ENCODE measurements around the gene NAV2. TPM values are rescaled to one million over a fixed set of nuclear protein-coding genes. Genes with fewer than 3 reads are reported as not detected.

The NAV2 gene
- total RNA-seq, 1 experiment from 2014 or later = 22.7 TPM

DNA sequence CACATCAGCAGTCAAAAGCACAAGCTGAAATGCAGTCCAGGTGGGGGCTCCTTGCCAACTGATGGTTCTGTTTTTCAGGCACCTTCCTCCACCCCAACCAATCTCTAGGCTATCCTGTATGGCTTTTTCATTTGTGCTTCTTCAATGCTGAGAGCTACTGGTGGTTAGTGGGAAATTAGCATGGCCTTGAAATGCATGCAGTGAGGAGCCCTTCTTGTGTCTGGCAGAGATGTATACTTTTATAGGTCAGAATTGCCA is 167.4 kb downstream of the NAV2 start:
- ChIA-PET CTCF (no interaction called here), POLR2A (interaction anchor here (0.6 kb wide), 1 partner anchor 155 kb away, joined by 3 read pairs; no protein-coding TSS in a partner anchor)
- BruUV-seq (replicated peaks) = no TSS peak
- Histone ChIP-seq H3K36me3 (ENCODE audit: control insufficient read depth, insufficient read depth, low read length) (no peaks in the 10 kb centered on the region), H3K9me3 (ENCODE audit: control insufficient read depth, insufficient read depth, low read depth, low read length) (no peaks in the 10 kb centered on the region), H3K4me1 (ENCODE audit: control insufficient read depth, insufficient read depth, low read length) (no peaks in the 10 kb centered on the region), H3K27ac (ENCODE audit: low read length) (no peak overlapping the region), H3K27me3 (ENCODE audit: control insufficient read depth, insufficient read depth, low read length) (no peaks in the 10 kb centered on the region), H3K4me3 (ENCODE audit: low read depth in 2 of 2, low read length in 2 of 2) (no peak overlapping the region)
- TF ChIP-seq, protein P1, sequence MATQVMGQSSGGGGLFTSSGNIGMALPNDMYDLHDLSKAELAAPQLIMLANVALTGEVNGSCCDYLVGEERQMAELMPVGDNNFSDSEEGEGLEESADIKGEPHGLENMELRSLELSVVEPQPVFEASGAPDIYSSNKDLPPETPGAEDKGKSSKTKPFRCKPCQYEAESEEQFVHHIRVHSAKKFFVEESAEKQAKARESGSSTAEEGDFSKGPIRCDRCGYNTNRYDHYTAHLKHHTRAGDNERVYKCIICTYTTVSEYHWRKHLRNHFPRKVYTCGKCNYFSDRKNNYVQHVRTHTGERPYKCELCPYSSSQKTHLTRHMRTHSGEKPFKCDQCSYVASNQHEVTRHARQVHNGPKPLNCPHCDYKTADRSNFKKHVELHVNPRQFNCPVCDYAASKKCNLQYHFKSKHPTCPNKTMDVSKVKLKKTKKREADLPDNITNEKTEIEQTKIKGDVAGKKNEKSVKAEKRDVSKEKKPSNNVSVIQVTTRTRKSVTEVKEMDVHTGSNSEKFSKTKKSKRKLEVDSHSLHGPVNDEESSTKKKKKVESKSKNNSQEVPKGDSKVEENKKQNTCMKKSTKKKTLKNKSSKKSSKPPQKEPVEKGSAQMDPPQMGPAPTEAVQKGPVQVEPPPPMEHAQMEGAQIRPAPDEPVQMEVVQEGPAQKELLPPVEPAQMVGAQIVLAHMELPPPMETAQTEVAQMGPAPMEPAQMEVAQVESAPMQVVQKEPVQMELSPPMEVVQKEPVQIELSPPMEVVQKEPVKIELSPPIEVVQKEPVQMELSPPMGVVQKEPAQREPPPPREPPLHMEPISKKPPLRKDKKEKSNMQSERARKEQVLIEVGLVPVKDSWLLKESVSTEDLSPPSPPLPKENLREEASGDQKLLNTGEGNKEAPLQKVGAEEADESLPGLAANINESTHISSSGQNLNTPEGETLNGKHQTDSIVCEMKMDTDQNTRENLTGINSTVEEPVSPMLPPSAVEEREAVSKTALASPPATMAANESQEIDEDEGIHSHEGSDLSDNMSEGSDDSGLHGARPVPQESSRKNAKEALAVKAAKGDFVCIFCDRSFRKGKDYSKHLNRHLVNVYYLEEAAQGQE (IDR thresholded peaks at IDR 0.05; ENCODE audit: insufficient read depth in 1 of 2, low read depth in 2 of 2, low read length in 1 of 2) = no peak
- TF ChIP-seq POLR2AphosphoS5 (IDR thresholded peaks at IDR 0.05; ENCODE audit: low read depth, low read length) = no peak
- no peak for TF ChIP-seq TCF7L2 (IDR thresholded peaks at IDR 0.05; ENCODE audit: low read depth, low read length)
- no peak for TF ChIP-seq SIN3A (IDR thresholded peaks at IDR 0.05; ENCODE audit: borderline replicate concordance, insufficient read depth, low read depth, low read length)
- TF ChIP-seq, protein P2, sequence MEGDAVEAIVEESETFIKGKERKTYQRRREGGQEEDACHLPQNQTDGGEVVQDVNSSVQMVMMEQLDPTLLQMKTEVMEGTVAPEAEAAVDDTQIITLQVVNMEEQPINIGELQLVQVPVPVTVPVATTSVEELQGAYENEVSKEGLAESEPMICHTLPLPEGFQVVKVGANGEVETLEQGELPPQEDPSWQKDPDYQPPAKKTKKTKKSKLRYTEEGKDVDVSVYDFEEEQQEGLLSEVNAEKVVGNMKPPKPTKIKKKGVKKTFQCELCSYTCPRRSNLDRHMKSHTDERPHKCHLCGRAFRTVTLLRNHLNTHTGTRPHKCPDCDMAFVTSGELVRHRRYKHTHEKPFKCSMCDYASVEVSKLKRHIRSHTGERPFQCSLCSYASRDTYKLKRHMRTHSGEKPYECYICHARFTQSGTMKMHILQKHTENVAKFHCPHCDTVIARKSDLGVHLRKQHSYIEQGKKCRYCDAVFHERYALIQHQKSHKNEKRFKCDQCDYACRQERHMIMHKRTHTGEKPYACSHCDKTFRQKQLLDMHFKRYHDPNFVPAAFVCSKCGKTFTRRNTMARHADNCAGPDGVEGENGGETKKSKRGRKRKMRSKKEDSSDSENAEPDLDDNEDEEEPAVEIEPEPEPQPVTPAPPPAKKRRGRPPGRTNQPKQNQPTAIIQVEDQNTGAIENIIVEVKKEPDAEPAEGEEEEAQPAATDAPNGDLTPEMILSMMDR (IDR thresholded peaks at IDR 0.05) = no peak
- no peak for DNase-seq (ENCODE audit: low read depth, low spot score)
- in situ Hi-C loops (cut with HindIII; ENCODE audit: low pct_unique_long_range_greater_than_20kb, low sequenced_read_pairs) (no loop called here), intact Hi-C loops (cut with micrococcal nuclease; ENCODE audit: unreplicated experiment) (no loop called here)
- ATAC-seq = no peak

DNA sequence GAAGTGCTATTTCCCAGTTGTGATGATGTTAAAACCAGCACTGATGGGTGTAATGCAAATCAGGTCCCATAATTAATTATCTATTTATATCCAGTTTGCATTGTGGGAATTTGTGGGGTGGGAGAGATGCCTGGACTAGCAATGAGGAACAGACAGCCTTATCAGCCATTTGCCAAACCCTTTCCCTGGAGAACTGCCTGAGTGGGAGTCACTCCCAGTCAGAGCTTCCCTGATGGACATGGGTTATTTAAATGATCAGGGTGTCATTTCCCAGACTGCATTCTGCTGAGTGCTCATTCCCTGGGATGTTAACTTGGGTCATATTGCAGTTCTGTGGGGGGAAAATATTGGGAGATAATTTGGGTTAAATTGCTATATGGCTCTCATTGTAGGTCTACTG is 168.5 kb downstream of the NAV2 start:
- DNase-seq (ENCODE audit: low read depth, low spot score) (no peak), ATAC-seq (no peak)
- H3K4me1 ChIP-seq (ENCODE audit: control insufficient read depth, insufficient read depth, low read length) = no peaks in the 10 kb centered on the region
- ChIA-PET POLR2A (no interaction called here), CTCF (no interaction called here)
- no peak overlapping the region for H3K4me3 ChIP-seq (ENCODE audit: low read depth in 2 of 2, low read length in 2 of 2)
- no peak overlapping the region for H3K27ac ChIP-seq (ENCODE audit: low read length)
- TF ChIP-seq, protein P1 (IDR thresholded peaks at IDR 0.05; ENCODE audit: insufficient read depth in 1 of 2, low read depth in 2 of 2, low read length in 1 of 2) = no peak
- TF ChIP-seq TCF7L2 (IDR thresholded peaks at IDR 0.05; ENCODE audit: low read depth, low read length) (no peak), POLR2AphosphoS5 (IDR thresholded peaks at IDR 0.05; ENCODE audit: low read depth, low read length) (no peak)
- TF ChIP-seq, protein P2 (IDR thresholded peaks at IDR 0.05) = no peak
- H3K36me3 ChIP-seq (ENCODE audit: control insufficient read depth, insufficient read depth, low read length) = no peaks in the 10 kb centered on the region
- H3K9me3 ChIP-seq (ENCODE audit: control insufficient read depth, insufficient read depth, low read depth, low read length) = no peaks in the 10 kb centered on the region
- intact Hi-C loops (cut with micrococcal nuclease; ENCODE audit: unreplicated experiment) = no loop called here
- no TSS peak for BruUV-seq (replicated peaks)
- H3K27me3 ChIP-seq (ENCODE audit: control insufficient read depth, insufficient read depth, low read length) = no peaks in the 10 kb centered on the region
- in situ Hi-C loops (cut with HindIII; ENCODE audit: low pct_unique_long_range_greater_than_20kb, low sequenced_read_pairs) = no loop called here
